SU-DHL-6 (cell line): Measurements from ENCODE around the gene FBXL15.

Source experiments
- H2AFZ ChIP-seq: fragments of 200-600 bp; sonication (generic); 2 replicates; pipeline ENCODE4 v1.6.1; 2014; ENCODE audit warnings: low read depth, mild to moderate bottlenecking, moderate library complexity, mixed read lengths, antibody characterized with exemption, low read length; ENCODE audit not compliant: severe bottlenecking
- H3F3A ChIP-seq: fragments of 200-600 bp; shearing (Covaris generic); 2 replicates; pipeline ENCODE4 v1.6.0; 2016; ENCODE audit warnings: antibody characterized with exemption, mild to moderate bottlenecking; ENCODE audit not compliant: insufficient read depth
- H3K27ac ChIP-seq: fragments of 200-600 bp; sonication (generic); 2 replicates; pipeline ENCODE4 v1.5.1; 2016; ENCODE audit warnings: low read depth, mild to moderate bottlenecking, low read length, moderate library complexity, mixed read lengths
- H3K27me3 ChIP-seq: fragments of 200-600 bp; sonication (generic), shearing (Covaris generic); 2 replicates; pipeline ENCODE4 v1.6.0; 2014; ENCODE audit warnings: mild to moderate bottlenecking, low read length
- H3K36me3 ChIP-seq: fragments of 200-600 bp; sonication (generic); 2 replicates; pipeline ENCODE4 v1.6.1; 2014; ENCODE audit warnings: mild to moderate bottlenecking, low read length, mixed read lengths
- H3K4me2 ChIP-seq: fragments of 300-600, 200-600 bp; shearing (Covaris generic), sonication (generic); 2 replicates; pipeline ENCODE4 v1.6.0; 2014; ENCODE audit warnings: low read length, low read depth, mild to moderate bottlenecking; ENCODE audit not compliant: poor library complexity, severe bottlenecking
- H3K4me3 ChIP-seq: fragments of 200-600 bp; sonication (generic); 2 replicates; pipeline ENCODE4 v1.5.1; 2014; ENCODE audit warnings: antibody characterized with exemption, low read length, mild to moderate bottlenecking, mixed read lengths; ENCODE audit not compliant: insufficient read depth, poor library complexity, severe bottlenecking
- H3K79me2 ChIP-seq: fragments of 200-600 bp; sonication (generic); 2 replicates; pipeline ENCODE4 v1.6.1; 2014; ENCODE audit warnings: mild to moderate bottlenecking, low read length, moderate library complexity; ENCODE audit not compliant: insufficient read depth
- H3K9ac ChIP-seq: fragments of 200-600 bp; sonication (generic); 2 replicates; pipeline ENCODE4 v1.7.0; 2014; ENCODE audit warnings: mild to moderate bottlenecking, low read length
- H3K9me2 ChIP-seq: fragments of 200-600 bp; sonication (generic); replicated peaks from 2 replicates; pipeline ENCODE4 v1.6.1; 2014; ENCODE audit warnings: low read length; ENCODE audit not compliant: insufficient read depth
- H3K9me3 ChIP-seq: fragments of 200-600 bp; sonication (generic); 2 replicates; pipeline ENCODE4 v1.6.1; 2014; ENCODE audit warnings: low read length, mixed read lengths; ENCODE audit not compliant: insufficient read depth
- H4K20me1 ChIP-seq: fragments of 200-600 bp; sonication (generic); 2 replicates; pipeline ENCODE4 v1.6.1; 2014; ENCODE audit warnings: low read depth, mild to moderate bottlenecking, antibody characterized with exemption, low read length, moderate library complexity, mixed read lengths
- CTCF ChIP-seq: fragments of 200-600 bp; sonication (generic); IDR thresholded peaks from one replicate; pipeline ENCODE4 v1.5.1; 2017; ENCODE audit warnings: antibody characterized with exemption, mild to moderate bottlenecking, low read length, moderate library complexity; ENCODE audit not compliant: insufficient read depth, poor library complexity, severe bottlenecking
- EZH2phosphoT487 ChIP-seq: fragments of 200-600 bp; sonication (generic), shearing (Covaris generic); conservative IDR thresholded peaks from 2 replicates; pipeline ENCODE4 v1.6.1; 2018; ENCODE audit warnings: mild to moderate bottlenecking, antibody characterized with exemption, low read length, moderate library complexity, mixed read lengths

FBXL15 gene

GRCh38 chr10:102422545-102423129, 2.0 kb downstream of the FBXL15 start:
- Histone ChIP-seq H3K9me3 (no peaks in the 10 kb centered on the region), H3K4me3 (peak overlapping the region; percentile 82), H3K9me2 (no peaks in the 10 kb centered on the region), H2AFZ (no peak overlapping the region), H3K4me2 (peak overlapping the region; percentile 74), H3K27me3 (no peaks in the 10 kb centered on the region), H3F3A (no peaks in the 10 kb centered on the region), H4K20me1 (no peaks in the 10 kb centered on the region), H3K36me3 (no peaks in the 10 kb centered on the region), H3K27ac (peak overlapping the region; percentile 79; the same call in 1 of the 2 replicates), H3K9ac (peak overlapping the region; percentile 68), H3K79me2 (no peaks in the 10 kb centered on the region)
- TF ChIP-seq EZH2phosphoT487 (no peak), CTCF (peak; percentile 37)

GRCh38 chr10:102423372-102423968, 2.8 kb downstream of the FBXL15 start:
- H3K4me2 ChIP-seq: no peak overlapping the region
- no peak overlapping the region for H3K9ac ChIP-seq
- no peak overlapping the region for H3K4me3 ChIP-seq
- H3F3A ChIP-seq: no peaks in the 10 kb centered on the region
- H2AFZ ChIP-seq: no peak overlapping the region
- no peaks in the 10 kb centered on the region for H3K27me3 ChIP-seq
- H3K9me3 ChIP-seq: no peaks in the 10 kb centered on the region
- TF ChIP-seq CTCF: no peak
- no peaks in the 10 kb centered on the region for H3K36me3 ChIP-seq
- H3K79me2 ChIP-seq: no peaks in the 10 kb centered on the region
- H3K9me2 ChIP-seq: no peaks in the 10 kb centered on the region
- no peak overlapping the region for H3K27ac ChIP-seq
- H4K20me1 ChIP-seq: no peaks in the 10 kb centered on the region

- H3K9ac ChIP-seq: no peak overlapping the region
- no peaks in the 10 kb centered on the region for H3K79me2 ChIP-seq
- no peaks in the 10 kb centered on the region for H3K9me2 ChIP-seq
- no peak overlapping the region for H3K4me3 ChIP-seq
- no peak overlapping the region for H2AFZ ChIP-seq
- no peaks in the 10 kb centered on the region for H3K9me3 ChIP-seq
- no peak overlapping the region for H3K4me2 ChIP-seq
- no peaks in the 10 kb centered on the region for H4K20me1 ChIP-seq
- no peaks in the 10 kb centered on the region for H3K36me3 ChIP-seq
- H3K27ac ChIP-seq: no peak overlapping the region
- H3F3A ChIP-seq: no peaks in the 10 kb centered on the region
- TF ChIP-seq CTCF (no peak), EZH2phosphoT487 (no peak)
- no peaks in the 10 kb centered on the region for H3K27me3 ChIP-seq
Observed at GRCh38 chr10:102424145-102424544, 3.5 kb downstream of the FBXL15 start.
